C4-2B (cell line): ENCODE measurements around the gene SORCS1.

Source experiments
- CTCF ChIP-seq: fragments of 450-650 bp; conservative IDR thresholded peaks from 2 replicates; pipeline ENCODE4 v1.5.1; 2017; ENCODE audit warnings: mild to moderate bottlenecking
- ZFX ChIP-seq: fragments of 450-650 bp; IDR thresholded peaks from 2 replicates; pipeline ENCODE4 v1.6.1; 2017

GRCh38 chr10:106947643-106948042 lies 216.9 kb downstream of the SORCS1 start:
- TF ChIP-seq CTCF (no peak), ZFX (no peak)
